ENCODE measurements around the gene IRF5.

The IRF5 gene

GRCh38 chr7:128921866-128922440 lies 15.8 kb upstream of the IRF5 start:
- DNase-seq (ENCODE audit: low read depth in 2 of 2) = no peak

- no peak for DNase-seq (ENCODE audit: low read depth in 2 of 2)
Observed at GRCh38 chr7:128922496-128923410, 15.0 kb upstream of the IRF5 start.

GRCh38 chr7:128923411-128923800 lies 14.3 kb upstream of the IRF5 start:
- DNase-seq (ENCODE audit: low read depth in 2 of 2) = no peak

GRCh38 chr7:128924707-128925588 lies 12.8 kb upstream of the IRF5 start:
- DNase-seq (ENCODE audit: low read depth in 2 of 2) = no peak

- no peak for DNase-seq (ENCODE audit: low read depth in 2 of 2)
Observed at GRCh38 chr7:128928159-128928813, 9.4 kb upstream of the IRF5 start.

GRCh38 chr7:128928882-128929788 lies 8.6 kb upstream of the IRF5 start:
- DNase-seq (ENCODE audit: low read depth in 2 of 2) = no peak

GRCh38 chr7:128931190-128931798 lies 6.4 kb upstream of the IRF5 start:
- no peak for DNase-seq (ENCODE audit: low read depth in 2 of 2)

- no peak for DNase-seq (ENCODE audit: low read depth in 2 of 2)
Observed at GRCh38 chr7:128931965-128932861, 5.5 kb upstream of the IRF5 start.

- DNase-seq (ENCODE audit: low read depth in 2 of 2) = no peak
Observed at GRCh38 chr7:128932862-128933179, 4.9 kb upstream of the IRF5 start.

GRCh38 chr7:128933180-128933891 lies 4.4 kb upstream of the IRF5 start:
- DNase-seq (ENCODE audit: low read depth in 2 of 2) = no peak

- DNase-seq (ENCODE audit: low read depth in 2 of 2) = no peak
Observed at GRCh38 chr7:128934361-128935341, 3.1 kb upstream of the IRF5 start.

- DNase-seq (ENCODE audit: low read depth in 2 of 2) = no peak
Observed at GRCh38 chr7:128935342-128935730, 2.4 kb upstream of the IRF5 start.

- no peak for DNase-seq (ENCODE audit: low read depth in 2 of 2)
Observed at GRCh38 chr7:128936798-128937197, 929 bp upstream of the IRF5 start.

- no peak for DNase-seq (ENCODE audit: low read depth in 2 of 2)
Observed at GRCh38 chr7:128937271-128937646, 468 bp upstream of the IRF5 start.

GRCh38 chr7:128938544-128939074 lies 882 bp downstream of the IRF5 start:
- no peak for DNase-seq (ENCODE audit: low read depth in 2 of 2)

- no peak for DNase-seq (ENCODE audit: low read depth in 2 of 2)
Observed at GRCh38 chr7:128939075-128939860, 1.5 kb downstream of the IRF5 start.
